Measurements from ENCODE around the gene ADGRG7. TPM values are rescaled to one million over a fixed set of nuclear protein-coding genes. Genes with fewer than 3 reads are reported as not detected.
"Not testable (repeated sequence)": the region's sequence is repeated elsewhere in the genome, so short reads cannot be mapped to it uniquely, and the experiment has no call there.

Gene ADGRG7
- total RNA-seq, 4 donors from 2014 or later: 0.58 TPM; not detected in 3

GRCh38 chr3:100662113-100662823 lies 52.9 kb downstream of the ADGRG7 start:
- no peaks in the 10 kb centered on the region for H3K9me3 ChIP-seq
- intact Hi-C loops (cut with DNase I; ENCODE audit: low total_unique reads) (no loop called here), in situ Hi-C loops (cut with MboI; ENCODE audit: low sequenced_read_pairs in 4 of 4) (no loop called here)
- H3K36me3 ChIP-seq: no peaks in the 10 kb centered on the region
- H3K4me3 ChIP-seq: no peak overlapping the region
- TF ChIP-seq, protein P1, sequence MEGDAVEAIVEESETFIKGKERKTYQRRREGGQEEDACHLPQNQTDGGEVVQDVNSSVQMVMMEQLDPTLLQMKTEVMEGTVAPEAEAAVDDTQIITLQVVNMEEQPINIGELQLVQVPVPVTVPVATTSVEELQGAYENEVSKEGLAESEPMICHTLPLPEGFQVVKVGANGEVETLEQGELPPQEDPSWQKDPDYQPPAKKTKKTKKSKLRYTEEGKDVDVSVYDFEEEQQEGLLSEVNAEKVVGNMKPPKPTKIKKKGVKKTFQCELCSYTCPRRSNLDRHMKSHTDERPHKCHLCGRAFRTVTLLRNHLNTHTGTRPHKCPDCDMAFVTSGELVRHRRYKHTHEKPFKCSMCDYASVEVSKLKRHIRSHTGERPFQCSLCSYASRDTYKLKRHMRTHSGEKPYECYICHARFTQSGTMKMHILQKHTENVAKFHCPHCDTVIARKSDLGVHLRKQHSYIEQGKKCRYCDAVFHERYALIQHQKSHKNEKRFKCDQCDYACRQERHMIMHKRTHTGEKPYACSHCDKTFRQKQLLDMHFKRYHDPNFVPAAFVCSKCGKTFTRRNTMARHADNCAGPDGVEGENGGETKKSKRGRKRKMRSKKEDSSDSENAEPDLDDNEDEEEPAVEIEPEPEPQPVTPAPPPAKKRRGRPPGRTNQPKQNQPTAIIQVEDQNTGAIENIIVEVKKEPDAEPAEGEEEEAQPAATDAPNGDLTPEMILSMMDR (IDR thresholded peaks at IDR 0.05 in 4 of 5, conservative IDR thresholded peaks at IDR 0.05 in 1 of 5): no peak
- TF ChIP-seq POLR2A (IDR thresholded peaks at IDR 0.05): no peak
- H3K27ac ChIP-seq: no peak overlapping the region
- H3K27me3 ChIP-seq: no peaks in the 10 kb centered on the region
- DNase-seq (no peak), ATAC-seq (no peak)
- H3K4me1 ChIP-seq: no peaks in the 10 kb centered on the region

GRCh38 chr3:100665230-100665629 lies 55.8 kb downstream of the ADGRG7 start:
- in situ Hi-C loops (cut with MboI; ENCODE audit: low sequenced_read_pairs in 4 of 4): no loop called here
- TF ChIP-seq, protein P1 (IDR thresholded peaks at IDR 0.05 in 4 of 5, conservative IDR thresholded peaks at IDR 0.05 in 1 of 5): no peak
- no peak for TF ChIP-seq POLR2A (IDR thresholded peaks at IDR 0.05)

DNA sequence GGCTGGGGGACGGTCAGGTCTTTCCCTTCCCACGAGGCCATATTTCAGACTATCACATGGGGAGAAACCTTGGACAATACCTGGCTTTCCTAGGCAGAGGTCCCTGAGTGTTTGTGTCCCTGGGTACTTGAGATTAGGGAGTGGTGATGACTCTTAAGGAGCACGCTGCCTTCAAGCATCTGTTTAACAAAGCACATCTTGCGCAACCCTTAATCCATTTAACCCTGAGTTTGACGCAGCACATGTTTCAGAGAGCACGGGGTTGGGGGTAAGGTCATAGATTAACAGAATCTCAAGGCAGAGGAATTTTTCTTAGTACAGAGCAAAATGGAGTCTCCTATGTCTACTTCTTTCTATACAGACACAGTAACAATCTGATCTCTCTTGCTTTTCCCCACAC lies 57.3 kb downstream of the ADGRG7 start:
- H3K9me3 ChIP-seq; H3K4me1 ChIP-seq; in situ Hi-C loops (cut with MboI; ENCODE audit: low sequenced_read_pairs in 4 of 4); DNase-seq; H3K27ac ChIP-seq; H3K4me3 ChIP-seq; H3K36me3 ChIP-seq; ATAC-seq; intact Hi-C loops (cut with DNase I; ENCODE audit: low total_unique reads); H3K27me3 ChIP-seq: not testable (repeated sequence)

More at GRCh38 chr3:100665230-100665629, 55.8 kb downstream of the ADGRG7 start:
- no peak overlapping the region for H3K27ac ChIP-seq
- H3K9me3 ChIP-seq: no peaks in the 10 kb centered on the region
- no peaks in the 10 kb centered on the region for H3K4me1 ChIP-seq
- intact Hi-C loops (cut with DNase I; ENCODE audit: low total_unique reads): no loop called here
- H3K4me3 ChIP-seq: no peak overlapping the region
- no peaks in the 10 kb centered on the region for H3K36me3 ChIP-seq
- DNase-seq (no peak), ATAC-seq (no peak)
- H3K27me3 ChIP-seq: no peaks in the 10 kb centered on the region

DNA sequence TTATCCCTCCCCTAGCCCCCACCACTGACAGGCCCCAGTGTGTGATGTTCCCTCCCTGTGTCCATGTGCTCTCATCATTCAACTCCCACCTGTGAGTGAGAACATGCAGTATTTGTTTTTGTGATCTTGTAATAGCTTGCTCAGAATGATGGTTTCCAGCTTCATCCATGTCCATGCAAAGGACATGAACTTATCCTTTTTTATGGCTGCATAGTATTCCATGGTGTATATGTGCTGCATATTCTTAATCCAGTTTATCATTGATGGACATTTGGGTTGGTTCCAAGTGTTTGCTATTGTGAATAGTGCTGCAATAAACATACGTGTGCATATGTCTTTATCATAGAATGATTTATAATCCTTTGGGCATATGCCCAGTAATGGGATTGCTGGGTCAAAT lies 57.9 kb downstream of the ADGRG7 start:
- DNase-seq; H3K4me3 ChIP-seq; ATAC-seq; in situ Hi-C loops (cut with MboI; ENCODE audit: low sequenced_read_pairs in 4 of 4); H3K36me3 ChIP-seq; intact Hi-C loops (cut with DNase I; ENCODE audit: low total_unique reads); H3K9me3 ChIP-seq; H3K4me1 ChIP-seq; H3K27me3 ChIP-seq; H3K27ac ChIP-seq: not testable (repeated sequence)

GRCh38 chr3:100670995-100671394 lies 61.6 kb downstream of the ADGRG7 start:
- H3K4me1 ChIP-seq; intact Hi-C loops (cut with DNase I; ENCODE audit: low total_unique reads); ATAC-seq; in situ Hi-C loops (cut with MboI; ENCODE audit: low sequenced_read_pairs in 4 of 4); H3K9me3 ChIP-seq; DNase-seq; H3K27ac ChIP-seq; H3K27me3 ChIP-seq; H3K36me3 ChIP-seq; H3K4me3 ChIP-seq: not testable (repeated sequence)

- no peaks in the 10 kb centered on the region for H3K36me3 ChIP-seq
- ATAC-seq: no peak
These were observed 72.1 kb downstream of the ADGRG7 start for GRCh38 chr3:100681496-100681895.

More at GRCh38 chr3:100681496-100681895, 72.1 kb downstream of the ADGRG7 start:
- H3K27ac ChIP-seq: no peak overlapping the region
- H3K4me1 ChIP-seq: no peaks in the 10 kb centered on the region
- intact Hi-C loops (cut with DNase I; ENCODE audit: low total_unique reads): no loop called here
- no peak overlapping the region for H3K4me3 ChIP-seq
- TF ChIP-seq, protein P1 (IDR thresholded peaks at IDR 0.05 in 4 of 5, conservative IDR thresholded peaks at IDR 0.05 in 1 of 5): no peak
- TF ChIP-seq POLR2A (IDR thresholded peaks at IDR 0.05): no peak
- no peaks in the 10 kb centered on the region for H3K27me3 ChIP-seq
- H3K9me3 ChIP-seq: no peaks in the 10 kb centered on the region
- DNase-seq: no peak
- in situ Hi-C loops (cut with MboI; ENCODE audit: low sequenced_read_pairs in 4 of 4): no loop called here

All from gastrocnemius medialis (tissue), 4 donors.